Epidermal melanocyte (primary cell): ENCODE measurements around the gene A2M.
A peak's percentile ranks its signal among the peaks of the same experiment; 100 is the strongest.

Experiments
- DNase-seq: peaks from one replicate; pipeline ENCODE4 v3.0.0; 2011; ENCODE audit warnings: low spot score; ENCODE audit not compliant: insufficient read length

The A2M gene

GRCh38 chr12:9074484-9075137, 41.1 kb downstream of the A2M start:
- no peak for DNase-seq

- DNase-seq: no peak
These were observed 42.6 kb downstream of the A2M start for GRCh38 chr12:9073076-9073475.

GRCh38 chr12:9072481-9073038, 43.2 kb downstream of the A2M start:
- DNase-seq: no peak

- DNase-seq: no peak
These were observed 43.8 kb downstream of the A2M start for GRCh38 chr12:9071969-9072368.

- DNase-seq: no peak
These were observed 44.2 kb downstream of the A2M start for GRCh38 chr12:9071518-9071917.

- no peak for DNase-seq
These were observed 45.4 kb downstream of the A2M start for GRCh38 chr12:9070351-9070750.

- no peak for DNase-seq
These were observed 47.1 kb downstream of the A2M start for GRCh38 chr12:9068600-9068999.

- DNase-seq: no peak
These were observed 47.6 kb downstream of the A2M start for GRCh38 chr12:9068086-9068485.

GRCh38 chr12:9066755-9067423, 48.8 kb downstream of the A2M start:
- no peak for DNase-seq

- DNase-seq: no peak
These were observed 49.5 kb downstream of the A2M start for GRCh38 chr12:9066183-9066623.

- DNase-seq: no peak
These were observed 50.2 kb downstream of the A2M start for GRCh38 chr12:9065607-9065856.

GRCh38 chr12:9064815-9065606, 50.7 kb downstream of the A2M start:
- DNase-seq: no peak

GRCh38 chr12:9064201-9064814, 51.4 kb downstream of the A2M start:
- peak; percentile 33 for DNase-seq

GRCh38 chr12:9052610-9053009, 63.1 kb downstream of the A2M start:
- no peak for DNase-seq

GRCh38 chr12:9051158-9051550, 64.6 kb downstream of the A2M start:
- no peak for DNase-seq

GRCh38 chr12:9050521-9051157, 65.1 kb downstream of the A2M start:
- no peak for DNase-seq

- no peak for DNase-seq
These were observed 66.1 kb downstream of the A2M start for GRCh38 chr12:9049520-9050133.

- no peak for DNase-seq
These were observed 66.8 kb downstream of the A2M start for GRCh38 chr12:9048930-9049329.

GRCh38 chr12:9047105-9047504, 68.6 kb downstream of the A2M start:
- no peak for DNase-seq

- DNase-seq: no peak
These were observed 72.0 kb downstream of the A2M start for GRCh38 chr12:9043766-9044165.

GRCh38 chr12:9041321-9041720, 74.4 kb downstream of the A2M start:
- no peak for DNase-seq
